PC-9 (cell line): ENCODE data around the gene CLDN7.

Experiments used
- EZH2 ChIP-seq: fragments of 200-600 bp; sonication (generic); IDR thresholded peaks from 2 replicates; pipeline ENCODE4 v1.8.0; 2017; ENCODE audit warnings: antibody characterized with exemption, low read depth
- TF ChIP-seq, protein P1 (sequence below): fragments of 200-600 bp; sonication (generic); conservative IDR thresholded peaks from 2 replicates; pipeline ENCODE4 v1.6.1; 2017; ENCODE audit warnings: mixed run types, antibody characterized with exemption, mild to moderate bottlenecking, moderate library complexity

DNA sequence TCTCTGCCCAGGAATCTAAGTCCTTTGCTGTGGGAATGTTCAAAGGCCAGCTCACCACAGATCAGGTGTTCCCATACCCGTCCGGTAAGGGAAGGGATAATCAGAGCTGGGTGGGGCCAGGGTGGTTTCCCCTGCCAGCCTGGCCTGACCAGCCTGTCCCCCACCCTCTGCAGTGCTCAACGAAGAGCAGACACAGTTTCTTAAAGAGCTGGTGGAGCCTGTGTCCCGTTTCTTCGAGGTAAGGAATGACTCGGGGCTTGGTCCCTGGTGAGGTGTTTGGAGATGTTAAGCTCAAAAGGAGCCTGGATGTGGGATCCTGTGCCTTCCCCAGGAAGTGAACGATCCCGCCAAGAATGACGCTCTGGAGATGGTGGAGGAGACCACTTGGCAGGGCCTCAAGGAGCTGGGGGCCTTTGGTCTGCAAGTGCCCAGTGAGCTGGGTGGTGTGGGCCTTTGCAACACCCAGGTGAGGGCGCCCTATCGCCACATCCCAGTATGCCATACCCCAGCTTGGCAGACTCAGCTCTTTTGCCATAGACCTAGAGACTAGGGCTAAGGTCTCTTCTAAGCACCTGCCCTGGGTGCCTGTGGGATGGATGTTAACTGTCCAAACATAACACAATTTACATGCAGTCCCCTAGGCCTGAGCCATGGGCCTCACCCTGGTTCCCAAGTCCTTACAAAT, 41.5 kb downstream of the CLDN7 start:
- TF ChIP-seq, protein P1, sequence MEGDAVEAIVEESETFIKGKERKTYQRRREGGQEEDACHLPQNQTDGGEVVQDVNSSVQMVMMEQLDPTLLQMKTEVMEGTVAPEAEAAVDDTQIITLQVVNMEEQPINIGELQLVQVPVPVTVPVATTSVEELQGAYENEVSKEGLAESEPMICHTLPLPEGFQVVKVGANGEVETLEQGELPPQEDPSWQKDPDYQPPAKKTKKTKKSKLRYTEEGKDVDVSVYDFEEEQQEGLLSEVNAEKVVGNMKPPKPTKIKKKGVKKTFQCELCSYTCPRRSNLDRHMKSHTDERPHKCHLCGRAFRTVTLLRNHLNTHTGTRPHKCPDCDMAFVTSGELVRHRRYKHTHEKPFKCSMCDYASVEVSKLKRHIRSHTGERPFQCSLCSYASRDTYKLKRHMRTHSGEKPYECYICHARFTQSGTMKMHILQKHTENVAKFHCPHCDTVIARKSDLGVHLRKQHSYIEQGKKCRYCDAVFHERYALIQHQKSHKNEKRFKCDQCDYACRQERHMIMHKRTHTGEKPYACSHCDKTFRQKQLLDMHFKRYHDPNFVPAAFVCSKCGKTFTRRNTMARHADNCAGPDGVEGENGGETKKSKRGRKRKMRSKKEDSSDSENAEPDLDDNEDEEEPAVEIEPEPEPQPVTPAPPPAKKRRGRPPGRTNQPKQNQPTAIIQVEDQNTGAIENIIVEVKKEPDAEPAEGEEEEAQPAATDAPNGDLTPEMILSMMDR, result peak; percentile 68
- TF ChIP-seq EZH2, result no peak
